ENCODE data around the gene UBE2QL1.

The UBE2QL1 gene

DNA sequence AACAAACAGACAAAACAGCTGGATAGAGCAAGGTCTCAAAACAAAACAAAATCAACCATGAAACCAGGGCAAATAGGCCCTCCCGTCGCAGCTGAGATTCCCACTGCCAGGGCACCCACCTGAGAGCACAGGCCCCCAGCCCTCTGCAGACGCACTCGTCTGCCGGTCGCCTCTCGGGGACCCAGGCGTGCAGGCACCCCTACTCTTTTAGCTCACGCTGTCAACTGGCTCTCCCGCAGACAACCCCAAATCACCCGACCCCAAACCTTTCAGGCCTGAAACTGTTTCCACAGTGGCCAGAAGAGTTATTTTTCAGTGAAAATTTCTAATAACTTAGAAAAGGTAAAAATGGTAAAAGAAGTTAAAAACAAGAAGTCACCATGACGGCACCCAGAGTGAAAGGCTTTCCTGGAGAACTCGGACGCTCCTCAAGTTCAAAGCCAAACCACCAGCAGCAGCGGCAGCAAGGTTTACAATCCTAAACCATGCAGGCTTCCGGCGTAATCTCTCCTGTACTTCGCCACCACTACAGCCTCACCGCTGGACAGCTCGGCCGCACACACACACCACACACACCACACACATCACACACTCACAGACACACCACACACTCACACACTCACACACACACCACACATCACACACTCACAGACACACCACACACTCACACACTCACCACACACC is 1.9 kb upstream of the UBE2QL1 start:
- H3K4me3 ChIP-seq = no peak overlapping the region
- no peak for TF ChIP-seq POLR2AphosphoS5 (IDR thresholded peaks at IDR 0.05; ENCODE audit: borderline replicate concordance, low read depth, low read length)
- no peak for TF ChIP-seq EZH2 (IDR thresholded peaks at IDR 0.05)
- no peak for TF ChIP-seq FOXP2 (optimal IDR thresholded peaks at IDR 0.05; ENCODE audit: control extremely low read depth, extremely low read length, insufficient read depth)
- H3K9ac ChIP-seq (ENCODE audit: insufficient read length) = no peak overlapping the region

DNA sequence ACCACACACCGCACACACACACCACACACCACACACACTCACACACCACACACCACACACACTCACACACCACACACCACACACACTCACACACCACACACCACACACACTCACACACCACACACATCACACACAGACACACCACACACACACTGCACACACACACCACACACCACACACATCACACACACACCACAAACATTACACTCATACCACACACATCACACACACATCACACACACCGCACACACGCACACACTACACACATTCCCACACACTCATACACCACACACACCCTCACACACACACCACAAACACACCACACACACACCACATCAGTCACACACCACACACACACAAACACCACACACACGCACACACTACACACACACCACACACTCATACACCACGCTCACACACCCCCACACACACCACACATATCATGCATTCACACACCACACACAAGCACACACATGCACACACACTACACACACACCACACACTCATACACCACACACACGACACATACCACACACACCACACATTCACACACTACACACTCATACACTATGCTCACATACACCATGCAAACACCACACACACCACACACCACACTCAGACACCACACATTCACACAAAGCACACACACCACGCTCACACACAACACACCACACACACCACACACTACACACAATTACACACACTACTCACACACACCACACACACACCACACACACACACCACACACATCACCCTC is 1.1 kb upstream of the UBE2QL1 start:
- no peaks in the 10 kb centered on the region for H3K36me3 ChIP-seq (ENCODE audit: insufficient read depth, low read length)
- no peak for TF ChIP-seq EZH2 (IDR thresholded peaks at IDR 0.05)
- no peak for TF ChIP-seq POLR2AphosphoS5 (IDR thresholded peaks at IDR 0.05; ENCODE audit: borderline replicate concordance, low read depth, low read length)
- no peak for TF ChIP-seq FOXP2 (optimal IDR thresholded peaks at IDR 0.05; ENCODE audit: control extremely low read depth, extremely low read length, insufficient read depth)
- H3K4me3 ChIP-seq = no peak overlapping the region

More for the DNA sequence above, 1.9 kb upstream of the UBE2QL1 start:
- Histone ChIP-seq H3K27ac (no peak overlapping the region), H3K36me3 (ENCODE audit: insufficient read depth, low read length) (no peaks in the 10 kb centered on the region), H3K9me3 (ENCODE audit: low read depth, low read length) (no peaks in the 10 kb centered on the region)
- no peak for DNase-seq (ENCODE audit: low read depth, low spot score)

DNA sequence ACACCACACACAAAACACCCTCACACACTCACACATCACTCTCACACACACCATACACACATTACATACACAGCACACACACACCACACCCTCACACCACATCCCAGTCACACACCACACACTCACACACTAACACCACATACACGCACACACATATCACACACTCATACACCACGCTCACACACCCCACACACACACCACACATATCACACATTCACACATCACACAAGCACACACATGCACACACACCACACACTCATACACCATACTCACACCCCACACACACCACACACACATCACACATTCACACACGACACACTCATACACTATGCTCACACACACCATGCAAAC is 543 bp upstream of the UBE2QL1 start:
- Histone ChIP-seq H3K27ac (no peak overlapping the region), H3K9ac (ENCODE audit: insufficient read length) (no peak overlapping the region), H3K36me3 (ENCODE audit: insufficient read depth, low read length) (no peaks in the 10 kb centered on the region), H3K4me3 (no peak overlapping the region), H3K9me3 (ENCODE audit: low read depth, low read length) (no peaks in the 10 kb centered on the region)
- no peak for DNase-seq (ENCODE audit: low read depth, low spot score)
- TF ChIP-seq EZH2 (IDR thresholded peaks at IDR 0.05) (no peak), POLR2AphosphoS5 (IDR thresholded peaks at IDR 0.05; ENCODE audit: borderline replicate concordance, low read depth, low read length) (no peak), FOXP2 (optimal IDR thresholded peaks at IDR 0.05; ENCODE audit: control extremely low read depth, extremely low read length, insufficient read depth) (no peak)

More for the DNA sequence above, 1.1 kb upstream of the UBE2QL1 start:
- Histone ChIP-seq H3K27ac (no peak overlapping the region), H3K9ac (ENCODE audit: insufficient read length) (no peak overlapping the region), H3K9me3 (ENCODE audit: low read depth, low read length) (no peaks in the 10 kb centered on the region)
- DNase-seq (ENCODE audit: low read depth, low spot score) = no peak

DNA sequence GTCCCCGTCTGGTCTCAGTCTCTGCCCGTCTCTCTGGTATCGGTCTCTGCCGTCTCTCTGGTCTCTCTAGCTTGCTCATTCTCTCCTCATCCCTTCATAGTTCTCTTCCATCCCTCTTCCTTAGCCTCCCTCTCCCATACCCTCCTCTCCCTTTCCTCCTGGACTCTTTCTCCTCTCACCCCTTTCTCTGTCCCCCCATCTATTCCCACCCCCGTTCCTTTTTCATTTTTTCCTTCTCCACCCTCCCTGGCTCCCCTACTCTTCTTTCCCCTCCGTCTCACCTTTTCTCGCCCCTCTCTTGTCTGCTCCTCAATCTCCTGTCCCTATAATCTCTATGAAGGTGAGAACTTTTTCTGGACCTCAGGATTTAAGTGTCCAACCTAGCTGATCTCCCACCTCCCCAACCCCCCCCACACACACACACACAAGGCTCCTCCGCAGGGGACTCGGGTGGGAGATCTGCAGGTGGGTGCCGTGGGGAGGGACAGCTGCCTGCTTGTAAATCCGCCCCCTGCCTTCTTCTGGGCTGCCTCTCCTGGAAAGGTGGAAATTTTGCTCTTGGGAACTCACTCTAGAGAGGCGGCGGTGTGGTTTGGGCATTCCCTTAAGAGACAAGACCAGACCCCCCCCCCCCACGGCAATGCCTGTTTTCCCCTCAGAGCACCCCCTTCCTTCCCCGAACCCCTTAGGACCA is 953 bp downstream of the UBE2QL1 start:
- TF ChIP-seq POLR2AphosphoS5 (IDR thresholded peaks at IDR 0.05; ENCODE audit: borderline replicate concordance, low read depth, low read length) (no peak), FOXP2 (optimal IDR thresholded peaks at IDR 0.05; ENCODE audit: control extremely low read depth, extremely low read length, insufficient read depth) (no peak)
- Histone ChIP-seq H3K9ac (ENCODE audit: insufficient read length) (no peak overlapping the region), H3K4me3 (no peak overlapping the region), H3K9me3 (ENCODE audit: low read depth, low read length) (no peaks in the 10 kb centered on the region), H3K27ac (no peak overlapping the region), H3K36me3 (ENCODE audit: insufficient read depth, low read length) (no peaks in the 10 kb centered on the region)
- no peak for DNase-seq (ENCODE audit: low read depth, low spot score)

DNA sequence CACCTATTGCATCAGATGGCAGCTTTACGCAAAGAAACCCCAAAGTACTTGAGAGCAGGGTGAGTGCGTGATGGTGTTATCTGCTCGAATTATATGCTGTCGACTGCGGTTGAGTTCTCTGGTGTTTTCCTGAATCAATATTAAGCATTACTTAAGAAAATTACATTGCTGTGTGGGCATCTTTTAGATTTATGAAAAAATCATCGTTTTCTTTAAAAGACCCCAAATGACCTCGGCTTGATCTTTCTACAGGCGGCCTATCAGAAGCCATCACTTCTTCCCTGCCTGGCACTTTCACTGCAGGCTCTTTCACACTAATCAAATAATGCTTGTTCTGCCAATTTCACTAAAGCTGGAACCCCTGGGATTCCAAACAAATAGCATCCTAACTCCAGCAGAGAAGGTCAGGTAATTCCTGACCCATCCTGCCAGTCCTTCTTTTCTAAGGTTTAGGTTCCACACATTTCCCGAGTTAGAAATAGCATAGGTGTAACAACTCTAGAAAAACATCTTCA is 1.7 kb downstream of the UBE2QL1 start:
- no peak overlapping the region for H3K9ac ChIP-seq (ENCODE audit: insufficient read length)
- no peak overlapping the region for H3K4me3 ChIP-seq
- TF ChIP-seq POLR2AphosphoS5 (IDR thresholded peaks at IDR 0.05; ENCODE audit: borderline replicate concordance, low read depth, low read length) (no peak), EZH2 (IDR thresholded peaks at IDR 0.05) (no peak), FOXP2 (optimal IDR thresholded peaks at IDR 0.05; ENCODE audit: control extremely low read depth, extremely low read length, insufficient read depth) (no peak)
- no peak for DNase-seq (ENCODE audit: low read depth, low spot score)
- H3K27ac ChIP-seq = no peak overlapping the region
- no peaks in the 10 kb centered on the region for H3K9me3 ChIP-seq (ENCODE audit: low read depth, low read length)
- H3K36me3 ChIP-seq (ENCODE audit: insufficient read depth, low read length) = no peaks in the 10 kb centered on the region

DNA sequence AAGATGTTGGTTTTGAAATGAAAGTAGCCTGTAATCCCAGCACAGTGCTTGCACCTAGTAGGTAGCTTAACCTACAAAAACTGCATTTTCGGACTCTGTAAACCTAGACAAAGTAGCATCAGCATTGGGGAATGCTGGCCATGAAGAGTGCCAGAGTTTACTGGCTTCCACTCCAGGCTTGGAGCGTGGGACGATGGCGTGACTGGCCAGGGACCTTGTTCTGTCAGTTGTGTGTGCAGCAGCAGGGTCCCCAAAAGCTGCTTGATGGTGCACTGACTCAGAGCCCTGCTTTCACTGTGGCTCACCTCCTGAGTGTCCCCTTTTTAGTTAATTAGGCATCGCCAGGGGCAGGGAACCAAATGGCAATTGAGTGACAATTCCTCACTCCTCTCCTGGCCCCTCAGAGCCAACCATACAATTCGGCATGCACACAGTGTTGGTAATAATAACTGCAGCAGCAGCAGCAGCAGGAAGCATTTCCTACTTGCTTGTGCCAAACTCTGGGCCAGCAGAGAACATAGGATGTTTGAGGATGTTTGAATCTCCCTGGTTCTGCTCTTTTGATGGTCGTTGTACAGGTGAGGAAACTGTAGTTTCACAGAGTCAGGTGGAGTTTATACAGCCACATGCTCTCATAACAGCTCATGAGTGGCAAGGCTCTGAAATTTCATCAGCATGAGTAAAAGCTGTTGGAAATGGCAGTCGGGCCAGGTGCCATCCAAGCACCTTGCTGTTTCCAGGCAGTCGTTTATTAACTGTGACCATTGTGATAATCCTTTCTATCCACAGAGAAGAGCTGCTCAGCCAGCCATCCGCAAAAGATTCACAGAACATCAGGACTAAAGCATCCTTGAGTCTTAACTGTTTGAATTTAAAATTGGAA is 4.2 kb downstream of the UBE2QL1 start:
- no peak overlapping the region for H3K4me3 ChIP-seq

DNA sequence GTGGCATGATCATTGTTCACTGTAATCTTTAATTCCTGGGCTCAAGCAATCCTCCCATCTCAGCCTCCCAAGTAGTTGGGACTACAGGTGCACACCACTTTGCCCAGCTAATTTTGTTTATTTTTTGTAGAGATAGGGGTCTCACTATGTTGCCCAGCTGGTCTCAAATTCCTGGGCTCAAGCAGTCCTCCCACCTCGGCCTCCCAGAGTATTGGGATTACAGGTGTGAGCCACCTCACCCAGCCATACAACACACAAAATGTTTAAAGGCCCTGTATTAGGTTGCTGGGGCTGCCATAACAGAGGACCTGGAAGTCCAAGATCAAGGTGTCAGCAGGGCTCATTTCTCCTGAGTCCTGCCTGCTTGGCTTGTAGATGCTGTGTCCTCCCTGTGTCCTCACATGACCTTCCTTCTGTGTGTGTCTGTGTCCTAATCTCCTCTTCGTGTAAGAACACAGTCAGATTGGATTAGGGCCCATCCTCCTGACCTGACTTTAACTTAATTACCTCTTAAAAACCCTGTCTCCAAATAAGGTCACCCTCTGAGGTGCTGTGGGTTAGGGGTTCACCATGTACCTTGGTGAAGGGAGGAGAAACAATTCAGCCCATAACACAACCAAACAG is 5.4 kb downstream of the UBE2QL1 start:
- H3K4me3 ChIP-seq = no peak overlapping the region
- H3K9me3 ChIP-seq (ENCODE audit: low read depth, low read length) = no peaks in the 10 kb centered on the region
- TF ChIP-seq FOXP2 (optimal IDR thresholded peaks at IDR 0.05; ENCODE audit: control extremely low read depth, extremely low read length, insufficient read depth) (no peak), EZH2 (IDR thresholded peaks at IDR 0.05) (no peak), POLR2AphosphoS5 (IDR thresholded peaks at IDR 0.05; ENCODE audit: borderline replicate concordance, low read depth, low read length) (no peak)
- no peak overlapping the region for H3K9ac ChIP-seq (ENCODE audit: insufficient read length)
- H3K27ac ChIP-seq = no peak overlapping the region
- H3K36me3 ChIP-seq (ENCODE audit: insufficient read depth, low read length) = no peaks in the 10 kb centered on the region
- no peak for DNase-seq (ENCODE audit: low read depth, low spot score)

More for the DNA sequence above, 4.2 kb downstream of the UBE2QL1 start:
- TF ChIP-seq FOXP2 (optimal IDR thresholded peaks at IDR 0.05; ENCODE audit: control extremely low read depth, extremely low read length, insufficient read depth) (no peak), EZH2 (IDR thresholded peaks at IDR 0.05) (no peak), POLR2AphosphoS5 (IDR thresholded peaks at IDR 0.05; ENCODE audit: borderline replicate concordance, low read depth, low read length) (no peak)
- Histone ChIP-seq H3K36me3 (ENCODE audit: insufficient read depth, low read length) (no peaks in the 10 kb centered on the region), H3K9ac (ENCODE audit: insufficient read length) (no peak overlapping the region), H3K9me3 (ENCODE audit: low read depth, low read length) (no peaks in the 10 kb centered on the region), H3K27ac (no peak overlapping the region)
- DNase-seq (ENCODE audit: low read depth, low spot score) = no peak
